ENCODE results near the gene ABCB4.

- TF ChIP-seq CTCF (IDR thresholded peaks at IDR 0.05) (no peak), POLR2A (IDR thresholded peaks at IDR 0.05) (no peak)
These were observed 42.9 kb downstream of the ABCB4 start for GRCh38 chr7:87432536-87432935.

All from lower leg skin (tissue), 3 donors.